NCI-H2227 (cell line): Measurements from ENCODE around the gene ARHGAP22.

Source experiments
- DNase-seq: peaks from one replicate; lab custom pipeline; 2025; ENCODE audit not compliant: unreplicated experiment; lab: John Stamatoyannopoulos, UW

The ARHGAP22 gene

DNA sequence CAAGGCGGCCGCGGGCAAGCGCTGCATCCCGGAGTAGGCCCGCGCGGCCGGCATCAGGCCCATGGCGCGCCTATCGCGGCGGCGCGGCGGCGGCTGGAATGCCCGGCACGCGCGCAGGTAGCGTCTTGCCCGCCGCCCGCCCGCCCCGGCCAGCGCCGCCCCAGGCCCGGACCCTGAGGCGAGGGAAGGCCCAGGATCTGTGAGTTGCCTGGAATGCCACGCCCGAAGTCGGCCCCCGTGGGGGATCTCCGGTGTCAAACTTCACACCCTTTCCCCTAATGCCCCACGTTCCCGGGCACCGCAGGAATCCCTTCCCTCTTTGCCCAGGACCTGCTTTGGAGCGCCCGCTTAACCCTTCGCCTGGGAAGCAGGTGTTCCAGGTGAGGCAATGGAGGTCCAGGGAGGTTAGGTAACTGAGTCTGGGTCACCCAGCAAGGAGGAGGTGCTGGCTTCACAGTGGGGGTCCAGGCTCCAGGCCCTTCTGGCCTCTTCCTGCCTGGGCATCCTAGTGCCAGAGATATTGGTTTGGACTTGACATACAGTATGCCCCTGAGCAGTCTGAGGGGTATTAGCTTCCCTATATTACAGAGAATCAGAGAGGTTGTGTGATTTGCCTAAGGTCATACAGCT lies 138.1 kb downstream of the ARHGAP22 start:
- no peak for DNase-seq

DNA sequence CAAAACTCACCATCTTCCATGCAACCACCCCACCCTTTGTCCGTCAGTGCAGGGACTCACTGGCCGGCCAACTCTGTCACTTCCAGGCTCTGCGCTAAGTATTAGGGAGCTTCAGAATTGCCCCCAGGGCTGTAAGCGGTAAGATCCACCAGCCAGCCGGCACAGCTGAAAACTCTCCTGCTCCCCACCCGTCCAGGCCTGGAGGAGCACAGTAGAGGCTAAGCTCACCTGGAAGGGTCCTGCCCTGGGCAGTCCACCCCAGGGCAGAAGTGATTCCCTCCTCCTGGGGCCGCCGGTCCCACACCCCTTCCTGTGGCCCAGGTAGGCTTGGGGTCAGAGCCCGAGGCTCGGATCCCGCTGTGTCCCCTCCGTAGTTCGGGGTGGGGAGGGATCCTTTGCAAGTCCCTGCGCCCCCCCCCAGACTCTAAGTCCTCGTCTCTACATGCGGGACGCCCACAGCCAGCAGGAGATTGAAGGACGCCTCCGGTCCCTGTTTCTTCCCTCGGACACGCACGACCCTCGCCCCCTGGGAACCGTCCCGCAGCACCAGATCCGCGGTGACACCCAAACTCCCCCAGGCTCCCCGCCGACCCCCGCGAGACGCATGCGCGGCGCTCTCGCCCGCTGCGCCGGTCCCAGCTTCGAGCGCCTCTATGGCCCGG lies 138.9 kb downstream of the ARHGAP22 start:
- DNase-seq, result no peak

DNA sequence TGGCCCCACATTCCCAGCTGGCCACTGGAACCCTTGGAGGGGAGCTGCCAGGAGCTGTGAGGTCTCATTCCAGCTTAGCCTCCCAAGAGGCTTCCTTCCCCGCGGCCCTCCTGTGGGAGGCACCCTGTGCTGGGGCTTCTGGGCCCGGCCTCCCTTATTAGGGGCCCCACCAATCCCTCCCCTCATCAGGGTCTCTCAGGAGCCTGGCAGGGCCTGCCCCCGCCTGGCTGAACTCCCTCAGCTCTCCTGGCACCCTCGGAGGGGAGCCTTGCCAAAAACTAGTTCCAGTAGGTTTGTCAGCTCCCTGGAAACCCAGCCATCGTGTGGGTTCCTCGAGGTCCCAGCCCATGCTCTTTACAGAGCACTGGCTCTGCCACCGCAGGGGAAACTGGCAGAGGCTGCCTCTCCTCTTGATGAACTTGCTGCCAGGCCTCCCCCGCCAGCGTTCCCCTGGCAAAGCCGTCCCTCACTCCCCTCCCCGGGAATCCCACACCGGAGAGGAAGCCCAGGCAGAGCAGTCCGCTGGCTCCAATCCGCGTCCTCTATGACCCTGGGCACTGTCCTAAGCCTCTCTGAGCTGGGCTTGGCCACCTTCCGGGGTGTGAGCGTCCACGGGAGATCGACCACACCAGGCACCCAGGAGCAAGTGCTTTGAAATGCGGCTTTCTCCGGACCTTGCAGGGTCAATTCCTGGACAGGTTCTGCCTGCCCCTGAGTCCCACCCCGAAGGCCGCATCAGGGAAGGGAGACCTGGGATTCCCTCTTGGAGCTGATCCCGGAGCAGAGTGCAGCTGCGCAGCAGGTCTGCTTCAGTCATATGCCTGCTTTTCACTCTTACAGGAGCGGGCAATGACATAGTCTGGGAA lies 139.8 kb downstream of the ARHGAP22 start:
- no peak for DNase-seq

DNA sequence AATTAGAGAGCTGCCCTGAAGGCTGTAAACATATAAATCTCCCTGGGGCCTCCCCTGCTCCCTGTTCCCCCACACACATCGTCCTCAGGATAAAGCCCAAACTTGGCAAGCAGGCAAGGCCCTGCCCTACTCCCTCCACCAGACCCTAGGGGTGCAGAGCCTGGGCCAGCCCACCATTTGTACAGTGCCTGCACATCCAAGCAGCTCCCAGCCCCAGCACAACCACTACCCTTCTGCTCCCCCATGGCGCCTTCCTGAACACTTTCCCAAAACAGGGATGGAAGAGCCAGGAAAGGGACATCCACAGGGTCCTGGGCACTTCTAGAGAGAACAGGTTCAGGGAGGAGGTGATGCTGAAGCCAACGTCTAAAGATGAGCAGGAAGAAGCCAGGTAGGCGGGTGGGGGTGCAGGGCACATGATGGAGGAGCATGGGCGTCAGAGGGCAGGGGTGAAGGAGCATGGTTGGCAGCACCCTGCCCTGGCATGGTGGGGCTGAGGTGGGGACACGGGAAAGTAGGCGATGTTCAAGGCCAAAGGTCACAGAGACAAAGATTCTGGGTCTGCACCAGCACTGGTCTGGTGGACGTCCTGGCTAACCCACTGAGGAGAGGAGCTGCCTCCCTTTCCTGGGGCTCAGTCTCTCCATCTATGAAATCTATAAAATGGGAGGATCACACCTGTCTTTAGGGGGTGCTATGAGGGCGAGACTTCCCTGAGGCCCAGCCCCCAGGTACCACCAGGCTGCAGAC lies 140.6 kb downstream of the ARHGAP22 start:
- DNase-seq, result no peak

DNA sequence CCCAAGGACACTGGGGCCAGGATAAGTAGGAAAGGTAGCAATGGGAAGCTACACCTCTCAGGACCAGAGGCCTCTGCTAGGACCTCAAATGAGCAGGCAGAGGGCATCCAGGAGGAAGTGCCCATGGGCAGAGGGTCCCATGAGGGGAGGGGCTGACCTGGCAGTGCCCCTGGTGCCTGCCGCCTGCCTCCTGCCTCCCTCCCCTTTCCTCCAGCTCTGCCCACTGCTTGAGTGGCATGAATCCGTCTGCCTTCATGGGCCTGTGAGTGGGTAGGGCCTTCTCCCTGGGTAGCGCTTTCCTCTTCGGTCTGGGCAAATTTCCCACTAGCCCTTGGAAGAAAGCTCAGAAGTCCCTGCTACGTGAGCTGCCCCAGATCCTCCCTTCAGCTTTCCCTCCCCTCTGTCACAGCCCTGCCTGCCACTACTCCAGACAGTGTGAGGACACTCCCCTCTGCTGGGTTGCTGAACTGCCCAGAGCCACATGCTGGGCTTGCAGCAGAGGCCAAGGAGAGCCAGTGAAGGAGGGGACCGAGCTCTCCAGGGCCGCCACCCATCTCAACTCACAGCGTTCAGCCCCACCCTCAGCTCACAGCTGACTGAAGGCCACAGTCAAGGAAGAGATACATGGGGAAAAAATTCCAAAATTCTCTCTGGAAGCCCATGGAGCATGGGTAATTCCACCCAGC lies 141.4 kb downstream of the ARHGAP22 start:
- no peak for DNase-seq

DNA sequence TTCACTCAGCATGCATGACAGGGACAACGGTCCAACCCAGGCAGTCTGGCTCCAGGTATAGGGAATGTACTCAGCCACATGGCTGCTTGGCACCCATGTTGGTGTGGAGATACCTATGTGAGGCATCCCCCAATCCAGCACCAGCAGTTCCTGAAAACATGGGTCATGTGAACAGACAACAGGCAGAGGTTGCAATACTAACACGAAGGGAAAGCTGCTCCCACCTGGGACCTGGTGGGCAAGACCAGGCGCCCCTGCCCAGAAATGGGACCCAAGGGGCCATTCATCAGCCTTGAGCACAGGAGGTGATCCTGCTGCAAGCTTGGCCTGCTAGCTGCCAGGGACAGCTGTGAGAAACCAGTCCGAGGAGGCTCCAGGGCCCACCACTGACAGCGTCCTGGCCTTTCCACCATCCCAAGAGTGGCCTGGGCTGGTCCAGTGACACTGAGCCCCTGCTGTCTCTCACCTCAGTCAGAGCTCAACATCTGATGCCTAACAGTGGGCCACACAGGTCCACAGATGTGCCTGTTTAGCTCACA lies 142.3 kb downstream of the ARHGAP22 start:
- DNase-seq, result no peak

DNA sequence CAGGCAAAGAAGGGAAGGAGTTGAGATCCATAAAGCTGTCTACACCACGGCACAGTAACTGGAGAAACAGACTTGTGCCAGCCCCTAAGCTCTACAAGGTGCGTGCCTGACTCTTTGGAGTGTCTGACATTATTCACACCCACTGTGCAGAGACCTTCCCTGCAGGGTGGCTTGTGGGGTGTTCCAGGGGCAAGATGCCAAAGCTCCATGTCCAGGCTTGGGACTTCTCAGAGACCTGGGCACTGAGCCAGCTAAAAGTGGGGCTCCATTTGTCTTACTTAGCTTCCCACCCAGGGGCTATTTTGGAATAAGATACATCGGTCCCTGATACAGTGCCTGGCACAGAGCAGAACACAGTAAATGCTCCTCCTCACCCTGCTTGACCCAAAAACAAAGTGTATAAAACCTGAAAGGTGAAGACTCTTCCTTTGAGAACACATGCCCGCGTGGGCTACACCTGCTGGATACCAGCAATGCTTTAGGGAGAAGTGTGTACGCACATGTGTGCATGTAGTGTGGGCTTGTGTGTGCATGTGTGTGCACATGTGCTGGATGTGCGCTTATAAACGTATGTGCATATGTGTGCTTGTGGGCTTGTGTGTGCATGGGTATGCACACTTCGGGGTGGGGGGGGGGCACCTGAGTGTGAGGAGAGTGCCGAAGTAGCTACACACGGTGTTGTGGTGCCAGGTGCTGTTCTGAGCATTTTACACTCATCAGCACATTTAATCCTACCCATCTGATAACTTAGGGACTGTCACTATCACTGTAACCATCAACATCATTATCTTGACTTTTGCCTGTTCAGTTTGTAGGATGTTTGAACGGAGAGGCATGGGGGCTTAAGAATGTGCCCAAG lies 143.0 kb downstream of the ARHGAP22 start:
- DNase-seq, result no peak

DNA sequence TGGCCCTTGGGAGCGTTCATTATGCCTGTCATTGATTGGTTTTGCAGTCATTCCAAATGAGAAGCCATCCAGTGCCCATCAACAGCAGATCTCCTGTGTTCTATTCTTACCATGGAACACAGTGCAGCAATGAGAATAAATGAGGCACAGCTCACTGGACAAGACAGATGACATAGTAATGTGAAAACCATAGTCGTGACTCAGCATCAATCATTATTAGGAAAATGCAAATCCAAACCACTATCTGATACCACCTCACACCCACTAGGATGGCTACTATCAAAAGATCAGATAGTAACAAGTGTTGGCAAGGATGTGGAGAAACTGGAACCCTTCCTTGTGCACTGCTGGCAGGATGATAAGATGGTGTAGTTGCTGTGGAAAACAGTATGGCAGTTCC lies 144.7 kb downstream of the ARHGAP22 start:
- no peak for DNase-seq

DNA sequence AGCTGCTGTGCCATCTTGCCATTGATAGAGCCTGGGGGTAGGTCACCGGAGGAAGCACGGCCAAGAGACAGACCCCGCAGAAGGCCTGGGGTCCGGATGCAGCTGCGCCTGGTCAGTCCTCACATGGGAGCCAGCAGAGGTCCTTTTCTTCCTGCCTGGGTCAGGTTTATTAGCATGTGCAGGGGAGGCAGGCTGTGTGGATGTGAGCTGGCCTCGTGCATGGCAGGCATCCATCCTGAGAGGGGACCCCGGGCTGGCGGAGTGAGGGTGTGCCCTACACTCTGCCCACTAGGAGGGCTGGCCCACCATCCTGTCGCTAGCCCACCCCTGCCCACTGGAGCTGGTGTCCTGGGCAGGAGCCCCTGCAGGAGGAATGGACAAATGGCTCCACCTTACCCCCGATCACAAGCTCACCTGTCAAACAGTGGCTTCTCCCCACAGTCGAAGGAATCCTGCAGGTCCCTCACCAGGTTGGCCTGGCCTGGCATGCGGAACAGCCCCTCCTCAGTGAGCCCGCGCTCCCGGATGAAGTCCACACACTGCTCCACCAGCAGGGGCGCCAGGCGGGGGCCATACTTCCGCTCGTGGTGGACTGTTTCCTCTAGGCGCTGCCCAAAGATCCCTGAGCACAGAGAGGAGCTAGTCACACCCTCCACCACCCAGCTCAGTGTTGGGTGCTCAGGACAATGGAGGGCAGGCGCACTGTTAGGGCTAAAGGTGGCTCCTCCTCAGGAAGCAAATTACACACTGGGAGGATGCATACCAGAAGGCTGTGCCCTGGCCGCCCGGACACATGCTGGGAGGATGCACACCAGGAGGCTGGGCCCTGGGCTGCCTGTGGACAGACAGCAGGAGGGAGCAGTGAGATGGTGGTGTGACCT lies 145.4 kb downstream of the ARHGAP22 start:
- no peak for DNase-seq

DNA sequence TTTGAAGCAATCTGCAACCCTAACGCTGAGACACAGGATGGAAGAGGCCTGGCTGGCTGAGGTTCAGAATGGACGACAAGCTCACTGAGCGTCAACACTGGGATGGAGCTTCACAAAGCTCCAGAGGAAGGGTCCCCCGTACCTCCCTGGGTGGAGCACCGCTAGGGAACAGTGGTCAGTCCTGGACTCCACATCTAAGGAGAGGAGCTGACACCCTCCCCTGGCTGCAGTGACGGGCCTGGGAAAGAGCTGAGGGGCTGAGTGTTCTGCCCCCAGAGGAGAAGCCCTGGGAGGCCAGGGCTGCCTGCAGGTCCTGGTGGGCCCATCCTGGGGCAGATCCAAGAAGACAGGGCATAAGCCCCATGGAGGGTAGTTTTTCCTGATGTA lies 146.2 kb downstream of the ARHGAP22 start:
- DNase-seq, result no peak

DNA sequence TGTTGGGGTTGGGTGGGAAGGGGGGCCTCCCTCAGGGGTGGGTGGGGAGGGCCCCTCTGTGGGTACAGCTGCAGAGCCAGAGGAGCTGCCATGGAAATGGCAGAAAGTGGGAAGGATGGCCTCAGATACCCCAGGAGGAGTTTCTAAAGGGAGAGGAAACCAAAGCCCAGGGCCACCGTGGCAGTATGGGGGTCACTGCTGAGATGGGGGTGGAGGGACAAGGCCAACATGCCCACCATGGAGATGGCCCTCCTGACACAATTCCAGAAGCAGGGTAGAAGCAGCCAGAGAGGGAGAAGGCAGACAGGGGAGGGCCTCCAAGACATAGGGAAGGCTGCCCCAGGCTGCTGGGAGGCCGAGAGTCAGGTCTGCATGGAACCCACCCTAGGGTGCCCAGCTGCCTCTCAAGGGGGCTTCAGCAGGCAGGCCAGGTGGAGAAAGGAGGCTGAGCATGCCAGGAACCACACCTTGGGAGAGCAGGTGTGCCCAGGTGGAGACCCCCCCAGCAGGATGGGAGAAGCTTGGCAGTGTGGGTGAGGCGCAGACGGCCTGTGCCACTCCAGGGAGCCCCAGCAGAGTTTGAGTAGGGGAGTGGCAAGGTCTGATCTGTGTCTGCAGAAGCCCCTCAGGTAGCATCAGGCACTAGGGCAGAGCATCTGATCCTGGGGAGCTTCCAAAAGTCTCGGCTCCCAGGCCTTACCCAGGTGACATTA lies 146.8 kb downstream of the ARHGAP22 start:
- no peak for DNase-seq

DNA sequence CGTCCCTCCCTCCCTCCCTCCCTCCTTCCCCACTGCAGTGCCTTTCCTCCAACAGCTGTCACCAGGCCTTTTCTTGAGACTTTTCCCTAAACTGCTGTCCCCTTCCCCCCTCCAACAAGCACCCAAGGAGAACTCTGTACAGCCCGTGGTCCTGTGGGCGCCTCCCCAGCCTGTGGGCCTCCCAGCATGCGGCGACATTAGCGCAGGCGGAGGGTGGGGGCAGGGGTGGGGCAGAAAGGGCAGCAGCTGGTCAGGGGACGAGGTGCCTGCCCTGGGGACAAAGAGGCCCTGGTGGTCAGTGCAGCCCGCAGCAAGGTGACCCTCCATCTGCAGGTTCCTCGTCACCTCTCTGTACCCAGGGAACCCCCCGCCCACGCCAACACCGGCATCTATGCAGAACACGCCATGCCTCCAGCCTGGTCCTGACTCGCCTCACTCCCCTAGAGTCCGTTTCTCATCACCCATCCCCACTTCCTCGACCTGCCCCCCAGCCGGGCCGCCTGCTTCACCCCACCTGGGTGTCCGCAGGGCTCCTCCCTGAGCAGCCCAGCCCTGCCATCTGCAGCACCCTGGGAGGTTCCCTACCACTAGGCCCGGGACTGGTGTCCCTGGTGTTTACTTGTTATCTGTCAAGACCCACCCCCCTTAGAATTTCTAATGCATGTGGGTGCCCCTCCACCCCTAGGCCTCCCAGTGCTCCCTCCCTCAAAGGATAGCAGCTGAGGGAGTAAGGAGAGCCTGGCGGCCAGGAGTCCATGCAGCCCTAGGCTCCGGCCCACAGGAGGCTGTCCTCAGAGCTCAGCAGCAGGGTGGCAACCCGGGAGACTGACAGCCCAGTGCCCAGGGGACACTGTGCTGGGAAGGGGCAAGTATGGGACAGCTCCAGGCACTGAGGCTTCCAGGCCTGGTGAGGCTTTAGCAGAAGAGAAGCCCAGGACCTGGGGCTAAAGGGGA lies 147.8 kb downstream of the ARHGAP22 start:
- DNase-seq, result no peak

DNA sequence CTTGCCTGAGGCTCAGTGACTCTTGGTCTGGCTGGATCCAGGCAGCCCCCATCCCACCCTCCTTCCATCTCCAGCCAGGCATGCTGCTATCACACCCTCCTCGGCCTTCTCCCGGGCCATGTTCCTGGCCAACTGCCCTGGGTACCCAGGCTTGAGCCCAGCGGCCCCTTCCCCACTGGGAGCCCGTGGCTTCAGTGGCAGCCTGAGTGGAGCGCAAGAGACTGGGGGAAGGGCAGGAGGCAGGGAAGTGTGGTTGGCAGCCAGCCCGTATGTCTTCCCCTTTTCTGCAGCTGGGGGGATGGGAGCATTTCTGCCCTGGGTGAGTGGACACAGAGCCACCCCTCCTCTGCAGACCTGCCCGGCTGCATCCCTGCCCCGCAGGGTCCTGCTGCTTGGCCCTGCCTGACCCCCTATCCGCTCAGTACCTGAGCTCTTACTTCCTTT lies 148.5 kb downstream of the ARHGAP22 start:
- DNase-seq, result peak; percentile 0

DNA sequence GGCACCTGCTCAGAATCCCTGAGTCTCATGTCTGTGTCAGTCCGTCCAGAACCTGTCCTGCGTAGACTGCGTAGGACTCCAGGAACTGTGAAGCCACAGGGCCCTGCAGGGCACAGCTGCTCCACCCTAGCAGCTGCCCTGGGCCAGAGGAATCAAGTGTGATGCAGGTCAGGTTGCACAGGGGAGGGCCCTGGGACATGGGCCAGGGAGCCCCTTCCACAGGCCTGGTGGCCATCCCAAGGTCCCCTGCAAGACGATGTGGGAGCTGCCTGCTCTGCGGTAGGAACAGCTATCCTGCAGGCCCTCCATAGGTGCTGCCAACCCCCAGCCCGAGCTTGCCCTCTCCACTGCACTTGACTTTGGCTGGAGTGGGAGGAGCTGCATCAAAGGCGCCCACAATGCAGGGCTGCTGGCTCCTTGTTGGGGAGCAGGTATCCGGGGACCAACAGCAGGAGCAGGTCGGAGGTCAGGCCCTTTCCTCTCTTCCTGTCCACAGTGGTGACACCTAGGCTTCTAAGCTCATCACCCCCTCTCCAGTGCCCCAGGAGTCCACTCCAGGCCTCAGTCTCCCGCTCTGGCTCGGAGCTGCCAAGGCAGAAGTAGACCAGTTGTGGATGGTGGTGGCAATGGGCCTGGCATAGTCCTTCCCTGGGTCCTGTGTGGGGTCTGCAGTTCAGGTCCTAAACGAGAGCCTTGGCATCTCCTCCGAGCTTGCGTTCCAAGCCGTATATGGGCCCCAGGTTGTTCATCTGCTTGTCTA lies 149.3 kb downstream of the ARHGAP22 start:
- DNase-seq, result no peak

DNA sequence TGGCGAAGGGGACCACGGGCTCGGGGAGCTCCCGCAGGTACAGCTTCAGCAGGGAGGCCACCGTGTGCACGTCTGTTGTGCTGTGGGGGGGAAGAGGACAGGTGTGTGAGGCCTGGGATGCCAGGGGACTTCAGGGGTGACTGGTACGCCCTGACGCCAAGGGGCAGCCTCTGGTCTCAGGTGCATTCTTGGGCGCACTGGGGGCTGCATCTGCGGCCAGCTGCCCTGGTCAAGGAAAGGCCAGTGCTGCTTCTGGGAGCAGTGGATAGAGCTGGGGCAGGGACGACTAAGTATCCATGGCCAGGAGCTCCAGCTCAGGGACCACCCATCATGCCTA lies 149.8 kb downstream of the ARHGAP22 start:
- DNase-seq, result no peak
